ENCODE results near the gene CCDC60.

DNA sequence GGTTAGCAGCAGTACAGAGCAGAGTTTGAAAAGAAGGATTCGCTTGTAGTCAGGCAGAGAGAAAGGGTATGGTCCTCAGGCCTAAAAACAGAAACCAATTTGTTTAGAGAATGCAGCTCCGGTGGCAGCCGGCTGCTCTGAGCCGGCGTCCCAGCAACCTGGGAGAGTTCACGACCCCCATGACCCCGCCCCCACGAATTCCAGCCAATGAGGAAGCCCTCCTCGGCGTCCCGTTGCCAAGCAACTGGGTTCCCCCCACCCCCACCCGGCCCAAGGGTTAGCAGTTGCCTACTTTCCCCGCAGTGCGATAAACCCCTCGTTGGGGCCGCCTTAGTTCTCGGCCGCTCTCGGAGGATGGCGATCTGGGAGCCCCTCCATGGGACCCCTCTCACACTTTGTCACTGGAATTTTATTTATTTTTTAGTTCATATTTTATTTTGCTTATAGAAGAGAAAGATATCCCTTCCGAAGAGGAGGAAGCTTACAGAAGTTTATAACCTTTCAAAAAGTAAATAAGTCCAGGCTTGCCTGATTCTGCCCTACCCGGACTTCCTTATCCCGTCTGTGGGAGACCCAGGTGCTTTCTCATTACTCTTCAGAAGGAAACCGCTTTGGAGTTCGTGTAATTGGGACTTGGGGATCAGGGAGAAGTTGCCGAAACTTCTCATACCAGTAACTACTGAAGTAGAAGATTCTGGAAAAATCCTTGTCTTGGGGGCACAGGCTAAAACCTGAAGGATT is at the start of gene CCDC60:
- TF ChIP-seq PRDM4 (tag by site-specific recombination; IDR thresholded peaks at IDR 0.05) (no peak), CTCF (tag by site-specific recombination; IDR thresholded peaks at IDR 0.05) (no peak), YY1 (tag by site-specific recombination; IDR thresholded peaks at IDR 0.05) (no peak), BCL11A (tag by site-specific recombination; IDR thresholded peaks at IDR 0.05; ENCODE audit: low read depth) (no peak), ZNF510 (tag by site-specific recombination; IDR thresholded peaks at IDR 0.05; ENCODE audit: insufficient replicate concordance) (no peak), SP3 (tag by site-specific recombination; IDR thresholded peaks at IDR 0.05) (no peak), ZNF558 (tag by site-specific recombination; IDR thresholded peaks at IDR 0.05) (no peak), ZNF677 (tag by site-specific recombination; IDR thresholded peaks at IDR 0.05) (no peak), MYNN (tag by site-specific recombination; IDR thresholded peaks at IDR 0.05; ENCODE audit: borderline replicate concordance) (no peak)
- TF ChIP-seq, protein P1, sequence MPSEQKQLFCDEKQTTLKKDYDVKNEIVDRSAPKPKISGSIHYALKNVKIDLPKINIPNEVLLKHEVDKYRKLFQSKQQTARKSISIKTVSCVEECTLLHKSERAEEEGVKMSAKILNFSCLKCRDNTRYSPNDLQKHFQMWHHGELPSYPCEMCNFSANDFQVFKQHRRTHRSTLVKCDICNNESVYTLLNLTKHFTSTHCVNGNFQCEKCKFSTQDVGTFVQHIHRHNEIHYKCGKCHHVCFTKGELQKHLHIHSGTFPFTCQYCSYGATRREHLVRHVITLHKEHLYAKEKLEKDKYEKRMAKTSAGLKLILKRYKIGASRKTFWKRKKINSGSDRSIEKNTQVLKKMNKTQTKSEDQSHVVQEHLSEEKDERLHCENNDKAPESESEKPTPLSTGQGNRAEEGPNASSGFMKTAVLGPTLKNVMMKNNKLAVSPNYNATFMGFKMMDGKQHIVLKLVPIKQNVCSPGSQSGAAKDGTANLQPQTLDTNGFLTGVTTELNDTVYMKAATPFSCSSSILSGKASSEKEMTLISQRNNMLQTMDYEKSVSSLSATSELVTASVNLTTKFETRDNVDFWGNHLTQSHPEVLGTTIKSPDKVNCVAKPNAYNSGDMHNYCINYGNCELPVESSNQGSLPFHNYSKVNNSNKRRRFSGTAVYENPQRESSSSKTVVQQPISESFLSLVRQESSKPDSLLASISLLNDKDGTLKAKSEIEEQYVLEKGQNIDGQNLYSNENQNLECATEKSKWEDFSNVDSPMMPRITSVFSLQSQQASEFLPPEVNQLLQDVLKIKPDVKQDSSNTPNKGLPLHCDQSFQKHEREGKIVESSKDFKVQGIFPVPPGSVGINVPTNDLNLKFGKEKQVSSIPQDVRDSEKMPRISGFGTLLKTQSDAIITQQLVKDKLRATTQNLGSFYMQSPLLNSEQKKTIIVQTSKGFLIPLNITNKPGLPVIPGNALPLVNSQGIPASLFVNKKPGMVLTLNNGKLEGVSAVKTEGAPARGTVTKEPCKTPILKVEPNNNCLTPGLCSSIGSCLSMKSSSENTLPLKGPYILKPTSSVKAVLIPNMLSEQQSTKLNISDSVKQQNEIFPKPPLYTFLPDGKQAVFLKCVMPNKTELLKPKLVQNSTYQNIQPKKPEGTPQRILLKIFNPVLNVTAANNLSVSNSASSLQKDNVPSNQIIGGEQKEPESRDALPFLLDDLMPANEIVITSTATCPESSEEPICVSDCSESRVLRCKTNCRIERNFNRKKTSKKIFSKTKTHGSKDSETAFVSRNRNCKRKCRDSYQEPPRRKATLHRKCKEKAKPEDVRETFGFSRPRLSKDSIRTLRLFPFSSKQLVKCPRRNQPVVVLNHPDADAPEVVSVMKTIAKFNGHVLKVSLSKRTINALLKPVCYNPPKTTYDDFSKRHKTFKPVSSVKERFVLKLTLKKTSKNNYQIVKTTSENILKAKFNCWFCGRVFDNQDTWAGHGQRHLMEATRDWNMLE (tag by site-specific recombination; conservative IDR thresholded peaks at IDR 0.05; ENCODE audit: low read depth), result no peak
- TF ChIP-seq, protein P2, sequence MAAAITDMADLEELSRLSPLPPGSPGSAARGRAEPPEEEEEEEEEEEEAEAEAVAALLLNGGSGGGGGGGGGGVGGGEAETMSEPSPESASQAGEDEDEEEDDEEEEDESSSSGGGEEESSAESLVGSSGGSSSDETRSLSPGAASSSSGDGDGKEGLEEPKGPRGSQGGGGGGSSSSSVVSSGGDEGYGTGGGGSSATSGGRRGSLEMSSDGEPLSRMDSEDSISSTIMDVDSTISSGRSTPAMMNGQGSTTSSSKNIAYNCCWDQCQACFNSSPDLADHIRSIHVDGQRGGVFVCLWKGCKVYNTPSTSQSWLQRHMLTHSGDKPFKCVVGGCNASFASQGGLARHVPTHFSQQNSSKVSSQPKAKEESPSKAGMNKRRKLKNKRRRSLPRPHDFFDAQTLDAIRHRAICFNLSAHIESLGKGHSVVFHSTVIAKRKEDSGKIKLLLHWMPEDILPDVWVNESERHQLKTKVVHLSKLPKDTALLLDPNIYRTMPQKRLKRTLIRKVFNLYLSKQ (tag by site-specific recombination; IDR thresholded peaks at IDR 0.05; ENCODE audit: borderline replicate concordance), result no peak
- TF ChIP-seq, protein P3, sequence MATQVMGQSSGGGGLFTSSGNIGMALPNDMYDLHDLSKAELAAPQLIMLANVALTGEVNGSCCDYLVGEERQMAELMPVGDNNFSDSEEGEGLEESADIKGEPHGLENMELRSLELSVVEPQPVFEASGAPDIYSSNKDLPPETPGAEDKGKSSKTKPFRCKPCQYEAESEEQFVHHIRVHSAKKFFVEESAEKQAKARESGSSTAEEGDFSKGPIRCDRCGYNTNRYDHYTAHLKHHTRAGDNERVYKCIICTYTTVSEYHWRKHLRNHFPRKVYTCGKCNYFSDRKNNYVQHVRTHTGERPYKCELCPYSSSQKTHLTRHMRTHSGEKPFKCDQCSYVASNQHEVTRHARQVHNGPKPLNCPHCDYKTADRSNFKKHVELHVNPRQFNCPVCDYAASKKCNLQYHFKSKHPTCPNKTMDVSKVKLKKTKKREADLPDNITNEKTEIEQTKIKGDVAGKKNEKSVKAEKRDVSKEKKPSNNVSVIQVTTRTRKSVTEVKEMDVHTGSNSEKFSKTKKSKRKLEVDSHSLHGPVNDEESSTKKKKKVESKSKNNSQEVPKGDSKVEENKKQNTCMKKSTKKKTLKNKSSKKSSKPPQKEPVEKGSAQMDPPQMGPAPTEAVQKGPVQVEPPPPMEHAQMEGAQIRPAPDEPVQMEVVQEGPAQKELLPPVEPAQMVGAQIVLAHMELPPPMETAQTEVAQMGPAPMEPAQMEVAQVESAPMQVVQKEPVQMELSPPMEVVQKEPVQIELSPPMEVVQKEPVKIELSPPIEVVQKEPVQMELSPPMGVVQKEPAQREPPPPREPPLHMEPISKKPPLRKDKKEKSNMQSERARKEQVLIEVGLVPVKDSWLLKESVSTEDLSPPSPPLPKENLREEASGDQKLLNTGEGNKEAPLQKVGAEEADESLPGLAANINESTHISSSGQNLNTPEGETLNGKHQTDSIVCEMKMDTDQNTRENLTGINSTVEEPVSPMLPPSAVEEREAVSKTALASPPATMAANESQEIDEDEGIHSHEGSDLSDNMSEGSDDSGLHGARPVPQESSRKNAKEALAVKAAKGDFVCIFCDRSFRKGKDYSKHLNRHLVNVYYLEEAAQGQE (tag by site-specific recombination; IDR thresholded peaks at IDR 0.05), result no peak

Measured in HEK293 (cell line).